ENCODE results near the gene ZNF19. TPM values are rescaled to one million over a fixed set of nuclear protein-coding genes. Genes with fewer than 3 reads are reported as not detected.
A peak's percentile ranks its signal among the peaks of the same experiment; 100 is the strongest.
"Not testable (repeated sequence)": the region's sequence is repeated elsewhere in the genome, so short reads cannot be mapped to it uniquely, and the experiment has no call there.

Gene ZNF19
- total and polyA plus RNA-seq, 3 experiments from 2014 or later = 1.5 to 3.1 (median 3.1) TPM

DNA sequence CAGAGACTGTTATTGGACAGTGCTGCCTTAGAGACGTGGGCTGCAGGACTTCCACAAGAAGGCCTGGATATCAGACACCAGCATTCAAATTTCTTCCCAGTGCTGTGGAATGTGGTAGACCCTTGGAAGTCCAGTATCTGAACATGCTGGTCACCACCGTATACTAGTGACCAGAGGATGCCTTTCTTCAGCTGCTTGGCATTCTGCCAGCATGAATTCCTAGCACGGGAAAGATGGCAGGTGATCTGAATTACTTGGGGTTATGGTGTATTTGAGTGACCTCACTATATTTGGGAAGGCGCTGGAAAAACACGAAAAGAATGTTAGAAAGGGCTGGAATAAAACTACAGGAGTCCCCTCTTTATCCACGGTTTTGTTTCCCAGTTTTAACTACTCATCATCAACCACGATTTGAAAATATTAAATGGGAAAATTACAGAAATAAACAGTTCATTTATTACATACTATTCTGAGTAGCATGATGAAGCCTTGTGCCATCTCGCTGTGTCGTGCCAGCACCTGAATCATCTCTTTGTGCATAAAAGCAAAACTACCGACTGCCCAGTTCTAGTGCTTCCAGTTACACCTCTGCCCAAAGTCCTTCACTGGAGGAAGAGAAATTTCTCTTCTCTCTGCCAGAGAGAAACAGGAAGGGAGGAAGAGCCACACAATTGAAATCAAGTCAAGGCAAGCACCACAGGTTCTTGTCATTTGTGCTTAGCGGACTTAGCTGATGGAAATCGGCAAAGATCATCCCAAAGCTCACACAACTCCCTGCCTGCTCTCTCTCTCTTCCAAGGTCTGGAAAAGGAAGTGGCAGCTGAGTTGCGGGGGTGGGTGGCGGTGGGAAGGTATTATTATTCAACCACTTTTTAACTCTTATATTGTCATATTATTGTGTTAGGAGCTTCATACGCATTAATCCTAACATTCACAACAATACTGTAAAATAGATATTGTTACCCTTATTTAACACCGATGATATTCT lies 35.7 kb upstream of the ZNF19 start:
- H3K9me3 ChIP-seq (ENCODE audit: low read length) = no peaks in the 10 kb centered on the region
- Mint-ChIP-seq H3K27ac (peak overlapping the region in 1 of 8 donors; percentile 44), H3K4me1 (no peaks in the 10 kb centered on the region), H3K9me3 (peaks cover 0 to 2% (median 0%) of the 10 kb centered on the region in 5 donors), H3K27me3 (peaks cover 25 to 33% of the 10 kb centered on the region in 2 donors), H3K4me3 (no peak overlapping the region), H3K36me3 (no peaks in the 10 kb centered on the region)
- POLR2A ChIA-PET = no interaction called here
- H3K4me1 ChIP-seq (ENCODE audit: insufficient read depth, low read length) = no peaks in the 10 kb centered on the region
- no peak for DNase-seq
- no peaks in the 10 kb centered on the region for H3K27me3 ChIP-seq (ENCODE audit: insufficient read depth, low read length, poor library complexity, severe bottlenecking)
- no peak overlapping the region for H3K4me3 ChIP-seq (ENCODE audit: low read length)
- no peaks in the 10 kb centered on the region for H3K36me3 ChIP-seq (ENCODE audit: insufficient read depth, low read length)
- CTCF ChIA-PET = no interaction called here
- H3K27ac ChIP-seq (ENCODE audit: low read depth, low read length) = no peak overlapping the region

DNA sequence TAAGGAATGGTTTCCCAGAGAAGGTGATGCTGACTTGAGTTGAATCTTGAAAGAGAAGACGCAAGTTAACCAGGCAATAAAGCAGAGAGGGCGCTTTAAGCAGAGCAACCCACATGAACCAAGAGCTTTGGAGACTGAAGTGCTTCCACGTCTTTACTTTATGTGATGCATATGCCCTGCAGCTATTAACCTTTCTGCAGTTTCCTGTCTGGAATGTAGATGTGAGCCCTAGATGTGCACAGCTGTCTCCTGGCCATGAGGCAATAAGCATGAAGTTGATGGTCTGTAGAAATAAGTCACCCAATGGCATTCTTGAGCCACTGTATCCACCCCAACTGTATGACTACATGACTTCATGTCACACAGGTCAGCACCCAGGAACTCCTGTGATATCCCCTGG lies 31.4 kb upstream of the ZNF19 start:
- H3K4me1 ChIP-seq (ENCODE audit: insufficient read depth, low read length) = no peaks in the 10 kb centered on the region
- H3K9me3 ChIP-seq (ENCODE audit: low read length) = no peaks in the 10 kb centered on the region
- H3K27me3 ChIP-seq (ENCODE audit: insufficient read depth, low read length, poor library complexity, severe bottlenecking) = peaks cover 4% of the 10 kb centered on the region
- POLR2A ChIA-PET = no interaction called here
- Mint-ChIP-seq H3K36me3 (no peaks in the 10 kb centered on the region), H3K9me3 (no peaks in the 10 kb centered on the region), H3K27ac (no peak overlapping the region), H3K4me1 (no peaks in the 10 kb centered on the region), H3K27me3 (peaks cover 13 to 15% of the 10 kb centered on the region in 2 donors), H3K4me3 (no peak overlapping the region)
- no peak for DNase-seq
- CTCF ChIA-PET = interaction anchor here (0.7 to 1.3 kb wide), 2 partner anchors 90 to 173 kb away, joined by 3 read pairs; no protein-coding TSS in a partner anchor
- H3K4me3 ChIP-seq (ENCODE audit: low read length) = no peak overlapping the region
- H3K36me3 ChIP-seq (ENCODE audit: insufficient read depth, low read length) = no peaks in the 10 kb centered on the region
- no peak overlapping the region for H3K27ac ChIP-seq (ENCODE audit: low read depth, low read length)

DNA sequence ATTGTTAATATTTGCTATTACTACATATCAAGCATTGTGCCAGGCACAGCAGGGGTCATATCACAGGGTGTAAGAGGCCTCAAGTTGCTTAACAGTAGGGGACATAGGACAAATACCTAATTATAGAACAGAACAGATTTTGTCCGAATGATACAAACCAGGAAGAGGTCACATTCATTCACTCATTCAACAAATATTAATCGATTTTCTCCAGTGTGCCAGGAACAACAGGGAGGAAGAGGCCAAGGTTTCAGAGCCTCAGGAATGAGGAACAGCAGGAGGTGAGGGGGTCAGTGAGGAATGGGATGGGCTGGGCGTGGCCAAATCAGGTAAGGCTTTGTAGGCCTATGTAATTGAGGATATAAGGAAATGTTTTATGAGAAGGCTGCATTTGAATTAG lies 25.9 kb upstream of the ZNF19 start:
- no peaks in the 10 kb centered on the region for H3K36me3 ChIP-seq (ENCODE audit: insufficient read depth, low read length)
- H3K9me3 ChIP-seq (ENCODE audit: low read length) = no peaks in the 10 kb centered on the region
- Mint-ChIP-seq H3K4me1 (no peaks in the 10 kb centered on the region), H3K4me3 (peak overlapping the region in 1 of 7 donors; percentile 16), H3K27me3 (peaks cover 17 to 25% of the 10 kb centered on the region in 2 donors), H3K27ac (no peak overlapping the region), H3K36me3 (no peaks in the 10 kb centered on the region), H3K9me3 (no peaks in the 10 kb centered on the region)
- ChIA-PET CTCF (no interaction called here), POLR2A (no interaction called here)
- H3K27me3 ChIP-seq (ENCODE audit: insufficient read depth, low read length, poor library complexity, severe bottlenecking) = peaks cover 4% of the 10 kb centered on the region
- H3K27ac ChIP-seq (ENCODE audit: low read depth, low read length) = no peak overlapping the region
- H3K4me1 ChIP-seq (ENCODE audit: insufficient read depth, low read length) = no peaks in the 10 kb centered on the region
- no peak for DNase-seq
- no peak overlapping the region for H3K4me3 ChIP-seq (ENCODE audit: low read length)

DNA sequence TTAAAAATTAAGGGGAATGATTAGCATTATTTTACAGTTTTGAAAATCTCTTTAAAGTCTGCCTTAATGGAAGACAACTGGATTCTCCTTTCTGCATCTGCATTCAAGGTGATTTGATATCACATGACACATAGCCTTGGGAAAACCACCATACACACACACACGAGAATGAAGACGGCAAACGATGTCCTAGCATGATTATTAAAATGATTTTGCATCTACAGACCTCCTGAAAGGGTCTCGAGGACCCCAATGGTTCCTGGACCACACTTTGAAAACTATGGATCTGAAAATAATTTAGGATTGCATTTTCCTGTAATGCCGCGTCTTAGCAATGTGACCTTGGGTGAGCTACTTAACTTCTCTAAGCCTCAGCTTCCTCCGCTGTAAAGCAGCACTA lies 25.4 kb upstream of the ZNF19 start:
- Mint-ChIP-seq H3K27ac (no peak overlapping the region), H3K27me3 (peaks cover 17 to 25% of the 10 kb centered on the region in 2 donors), H3K4me3 (no peak overlapping the region), H3K4me1 (no peaks in the 10 kb centered on the region), H3K9me3 (no peaks in the 10 kb centered on the region), H3K36me3 (no peaks in the 10 kb centered on the region)
- Histone ChIP-seq H3K9me3 (ENCODE audit: low read length) (no peaks in the 10 kb centered on the region), H3K27me3 (ENCODE audit: insufficient read depth, low read length, poor library complexity, severe bottlenecking) (peaks cover 4% of the 10 kb centered on the region), H3K4me1 (ENCODE audit: insufficient read depth, low read length) (no peaks in the 10 kb centered on the region), H3K27ac (ENCODE audit: low read depth, low read length) (no peak overlapping the region), H3K4me3 (ENCODE audit: low read length) (no peak overlapping the region), H3K36me3 (ENCODE audit: insufficient read depth, low read length) (no peaks in the 10 kb centered on the region)
- CTCF ChIA-PET = no interaction called here
- POLR2A ChIA-PET = no interaction called here
- no peak for DNase-seq

DNA sequence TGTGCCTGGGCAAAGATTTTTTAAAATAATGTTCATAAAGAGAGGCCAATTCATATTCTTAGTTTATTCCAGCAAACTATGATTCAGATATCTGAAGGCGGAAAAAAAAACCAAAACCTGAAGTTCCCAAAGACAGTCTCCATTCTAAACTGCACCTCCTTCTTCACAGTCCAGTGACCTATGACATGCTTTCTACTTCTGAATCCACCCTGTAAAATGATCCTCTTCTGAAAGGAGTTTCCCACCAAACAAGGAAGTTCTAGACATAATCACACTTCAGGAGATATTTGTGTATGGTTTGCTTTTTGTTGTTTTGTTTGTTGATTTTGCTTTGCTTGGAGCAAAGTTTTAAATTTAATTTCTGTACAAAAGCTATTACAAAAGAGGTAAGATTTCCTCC lies 24.2 kb upstream of the ZNF19 start:
- H3K27me3 ChIP-seq (ENCODE audit: insufficient read depth, low read length, poor library complexity, severe bottlenecking) = peaks cover 4% of the 10 kb centered on the region
- H3K4me3 Mint-ChIP-seq = no peak overlapping the region
- H3K36me3 ChIP-seq (ENCODE audit: insufficient read depth, low read length) = no peaks in the 10 kb centered on the region
- no peak for DNase-seq
- no peaks in the 10 kb centered on the region for H3K9me3 ChIP-seq (ENCODE audit: low read length)
- no peak overlapping the region for H3K4me3 ChIP-seq (ENCODE audit: low read length)
- H3K27ac ChIP-seq (ENCODE audit: low read depth, low read length) = no peak overlapping the region
- H3K9me3 Mint-ChIP-seq = no peaks in the 10 kb centered on the region
- ChIA-PET CTCF (no interaction called here), POLR2A (no interaction called here)
- H3K4me1 ChIP-seq (ENCODE audit: insufficient read depth, low read length) = no peaks in the 10 kb centered on the region
- H3K27ac Mint-ChIP-seq = no peak overlapping the region
- peaks cover 17 to 25% of the 10 kb centered on the region in 2 donors for H3K27me3 Mint-ChIP-seq
- H3K36me3 Mint-ChIP-seq = no peaks in the 10 kb centered on the region
- no peaks in the 10 kb centered on the region for H3K4me1 Mint-ChIP-seq

DNA sequence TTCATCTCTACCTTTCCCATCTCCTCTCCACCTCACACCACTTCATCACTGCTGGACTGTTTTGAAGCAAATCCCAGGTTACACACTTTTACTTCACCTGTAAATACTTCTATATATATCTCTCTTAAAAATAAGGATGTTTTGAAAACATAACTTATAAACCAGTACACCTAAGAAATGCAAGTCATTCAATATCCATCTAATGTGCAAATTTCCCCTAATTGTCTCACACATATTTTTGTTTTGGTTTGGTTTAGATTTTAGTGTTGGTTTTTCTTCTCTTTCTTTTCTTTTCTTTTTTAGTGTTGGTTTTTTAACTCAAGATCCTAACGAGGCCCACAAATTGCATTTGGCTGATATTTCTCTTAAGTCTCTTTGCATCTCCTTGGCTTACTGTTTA lies 17.9 kb upstream of the ZNF19 start:
- Histone ChIP-seq H3K36me3 (ENCODE audit: insufficient read depth, low read length) (no peaks in the 10 kb centered on the region), H3K9me3 (ENCODE audit: low read length) (no peaks in the 10 kb centered on the region), H3K4me3 (ENCODE audit: low read length) (no peak overlapping the region), H3K27me3 (ENCODE audit: insufficient read depth, low read length, poor library complexity, severe bottlenecking) (no peaks in the 10 kb centered on the region), H3K27ac (ENCODE audit: low read depth, low read length) (no peak overlapping the region), H3K4me1 (ENCODE audit: insufficient read depth, low read length) (no peaks in the 10 kb centered on the region)
- H3K36me3 Mint-ChIP-seq = no peaks in the 10 kb centered on the region
- no peak overlapping the region for H3K4me3 Mint-ChIP-seq
- no peak overlapping the region for H3K27ac Mint-ChIP-seq
- ChIA-PET POLR2A (no interaction called here), CTCF (interaction anchor here (1.2 kb wide), 1 partner anchor 104 kb away, joined by 4 read pairs; no protein-coding TSS in a partner anchor)
- H3K27me3 Mint-ChIP-seq = peaks cover 4 to 7% of the 10 kb centered on the region in 2 donors
- H3K9me3 Mint-ChIP-seq = no peaks in the 10 kb centered on the region
- DNase-seq = no peak
- H3K4me1 Mint-ChIP-seq = no peaks in the 10 kb centered on the region

DNA sequence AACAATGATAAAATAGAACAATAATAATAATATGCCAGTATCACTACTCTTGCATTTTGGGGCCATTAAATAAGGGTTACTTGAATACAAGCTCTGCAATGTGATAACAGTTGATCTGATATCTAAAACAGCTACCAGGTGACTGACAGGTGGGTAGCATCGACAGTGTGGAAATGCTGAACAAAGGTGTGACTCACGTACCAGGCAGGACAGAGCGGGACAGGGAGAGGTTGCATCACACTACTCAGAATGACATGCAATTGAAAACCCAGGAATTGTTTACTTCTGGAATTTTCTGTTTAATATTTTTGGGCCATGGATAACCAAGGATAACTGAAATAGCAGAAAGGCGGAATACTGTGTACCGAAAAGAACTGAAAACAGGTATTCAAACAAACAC lies 15.8 kb upstream of the ZNF19 start:
- no peak overlapping the region for H3K4me3 Mint-ChIP-seq
- ChIA-PET POLR2A (no interaction called here), CTCF (no interaction called here)
- peaks cover 0 to 5% of the 10 kb centered on the region in 2 donors for H3K27me3 Mint-ChIP-seq
- Histone ChIP-seq H3K36me3 (ENCODE audit: insufficient read depth, low read length) (no peaks in the 10 kb centered on the region), H3K4me3 (ENCODE audit: low read length) (no peak overlapping the region), H3K27me3 (ENCODE audit: insufficient read depth, low read length, poor library complexity, severe bottlenecking) (no peaks in the 10 kb centered on the region), H3K9me3 (ENCODE audit: low read length) (no peaks in the 10 kb centered on the region), H3K27ac (ENCODE audit: low read depth, low read length) (no peak overlapping the region), H3K4me1 (ENCODE audit: insufficient read depth, low read length) (no peaks in the 10 kb centered on the region)
- no peak overlapping the region for H3K27ac Mint-ChIP-seq
- no peaks in the 10 kb centered on the region for H3K9me3 Mint-ChIP-seq
- no peaks in the 10 kb centered on the region for H3K36me3 Mint-ChIP-seq
- H3K4me1 Mint-ChIP-seq = no peaks in the 10 kb centered on the region
- DNase-seq = no peak

DNA sequence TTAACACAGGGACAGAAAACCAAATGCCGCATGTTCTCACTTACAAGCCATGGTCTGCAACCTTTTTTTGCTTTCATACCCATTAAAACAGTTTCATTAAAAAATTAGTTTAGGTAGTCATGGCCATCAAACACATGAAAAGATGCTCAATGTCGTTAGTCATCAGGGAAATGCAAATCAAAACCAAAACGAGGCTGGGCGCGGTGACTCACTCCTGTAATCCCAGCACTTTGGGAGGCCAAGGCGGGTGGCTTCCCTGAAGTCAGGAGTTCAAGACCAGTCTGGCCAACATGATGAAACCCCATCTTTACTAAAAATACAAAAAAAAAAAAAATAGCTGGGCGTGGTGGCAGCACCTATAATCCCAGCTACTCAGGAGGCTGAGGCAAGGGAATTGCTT lies 14.9 kb upstream of the ZNF19 start:
- H3K36me3 ChIP-seq (ENCODE audit: insufficient read depth, low read length); H3K9me3 ChIP-seq (ENCODE audit: low read length); H3K27me3 ChIP-seq (ENCODE audit: insufficient read depth, low read length, poor library complexity, severe bottlenecking); POLR2A ChIA-PET; H3K27ac Mint-ChIP-seq; H3K9me3 Mint-ChIP-seq; H3K4me1 Mint-ChIP-seq; H3K36me3 Mint-ChIP-seq; H3K27ac ChIP-seq (ENCODE audit: low read depth, low read length); H3K4me1 ChIP-seq (ENCODE audit: insufficient read depth, low read length); H3K27me3 Mint-ChIP-seq; CTCF ChIA-PET; H3K4me3 Mint-ChIP-seq; H3K4me3 ChIP-seq (ENCODE audit: low read length); DNase-seq: not testable (repeated sequence)

Data from CD8-positive, alpha-beta memory T cell (primary cell).